K562 (cell line): ENCODE data around the gene CMTM8. TPM values are rescaled to one million over a fixed set of nuclear protein-coding genes. Genes with fewer than 3 reads are reported as not detected.
A peak's percentile ranks its signal among the peaks of the same experiment; 100 is the strongest.

Experiments used
- ATAC-seq: fragments of 200-7000 bp; cut with Tn5 transposase; 3 replicates; pipeline ENCODE4 v1.9.1; 2020; ENCODE audit warnings: moderate library complexity
- BruUV-seq: library from RNA; stranded (reverse); fragments of 400-500 nt; replicated peaks from 2 replicates; lab custom pipeline; 2021; lab: Mats Ljungman, UMichigan
- CTCF ChIA-PET: fragments of 300-600 bp; formaldehyde crosslinking; extraction: SDS; loops from one replicate; lab custom pipeline; 2021; ENCODE audit warnings: low intra/inter-chr PET ratio; lab: Yijun Ruan, JAX
- POLR2A ChIA-PET: fragments of 300-600, 350-650 bp; sonication (Branson Sonifier 250); formaldehyde crosslinking; extraction: SDS; loops from one replicate; lab custom pipeline; 2021; ENCODE audit warnings: antibody characterized with exemption, inconsistent platforms; lab: Yijun Ruan, JAX
- DNase-seq, 4 experiments: peaks; one replicate each; pipeline versions ENCODE4 v3.0.0 to v3.0.0-alpha.2; 2011 to 2018; ENCODE audit warnings: low spot score in 3 of 4, mixed read lengths in 3 of 4; ENCODE audit errors: extremely low read depth in 1 of 4
- FAIRE-seq: peaks from 2 replicates; lab custom pipeline; 2011; peaks lifted over from hg19 to GRCh38; lab: Jason Lieb, UNC
- H2AFZ ChIP-seq: 2 replicates; pipeline ENCODE4 v1.6.0; 2011; ENCODE audit warnings: low read depth, low read length, control low read depth, inconsistent platforms
- H3K27ac ChIP-seq: fragments of 200-600 bp; 3 replicates; pipeline ENCODE4 v1.8.0; 2011; ENCODE audit warnings: low read depth, mild to moderate bottlenecking, control low read depth, inconsistent platforms, low read length, moderate library complexity, mixed read lengths; ENCODE audit errors: extremely low read depth
- H3K27me3 ChIP-seq, 2 experiments: fragments of 300-600 bp in 1 of 2; 2 replicates in 1 of 2; 3 replicates in 1 of 2; pipeline versions ENCODE4 v1.6.0 to v1.8.0; 2011; ENCODE audit warnings: inconsistent platforms in 2 of 2, low read length in 2 of 2, mild to moderate bottlenecking in 1 of 2, mixed read lengths in 1 of 2, moderate library complexity in 1 of 2; ENCODE audit not compliant: control insufficient read depth in 2 of 2, insufficient read depth in 2 of 2
- H3K36me3 ChIP-seq: fragments of 300-600 bp; 3 replicates; pipeline ENCODE4 v1.8.0; 2011; ENCODE audit warnings: mild to moderate bottlenecking, low read length, inconsistent platforms; ENCODE audit not compliant: control insufficient read depth, insufficient read depth
- H3K4me1 ChIP-seq, 2 experiments: fragments of 200-600 bp in 1 of 2; replicated peaks in 1 of 2; 2 replicates in 1 of 2; 3 replicates in 1 of 2; pipeline versions ENCODE4 v1.5.1 to v1.8.0; 2011; ENCODE audit warnings: inconsistent platforms in 2 of 2, low read length in 2 of 2, mild to moderate bottlenecking in 1 of 2, mixed read lengths in 1 of 2, moderate library complexity in 1 of 2; ENCODE audit not compliant: control insufficient read depth in 2 of 2, insufficient read depth in 2 of 2
- H3K4me2 ChIP-seq: 2 replicates; pipeline ENCODE4 v1.6.1; 2011; ENCODE audit warnings: low read length, control low read depth, inconsistent platforms, mixed read lengths; ENCODE audit not compliant: insufficient read depth
- H3K4me3 ChIP-seq: fragments of 200-600 bp; sonication (generic), shearing (Covaris generic); 2 replicates; pipeline ENCODE4 v1.5.1; 2016; ENCODE audit warnings: control low read depth, inconsistent platforms
- H3K79me2 ChIP-seq: fragments of 200-600 bp; 3 replicates; pipeline ENCODE4 v1.8.0; 2011; ENCODE audit warnings: low read length, inconsistent platforms; ENCODE audit not compliant: control insufficient read depth, insufficient read depth
- H3K9ac ChIP-seq, 2 experiments: 2 replicates each; pipeline versions ENCODE4 v1.6.0 to v1.6.1; 2011; ENCODE audit warnings: low read depth in 2 of 2, low read length in 2 of 2, control low read depth in 1 of 2, inconsistent platforms in 1 of 2, mild to moderate bottlenecking in 1 of 2, mixed read lengths in 1 of 2; ENCODE audit not compliant: insufficient read depth in 1 of 2
- H3K9me1 ChIP-seq: one replicate; pipeline ENCODE4 v1.6.0; 2011; ENCODE audit warnings: inconsistent platforms, mild to moderate bottlenecking, low read length, moderate library complexity; ENCODE audit not compliant: control insufficient read depth, insufficient read depth
- H3K9me3 ChIP-seq: replicated peaks from 2 replicates; pipeline ENCODE4 v1.5.1; 2011; ENCODE audit warnings: low read depth, low read length, inconsistent platforms; ENCODE audit not compliant: control insufficient read depth, insufficient read depth
- H4K20me1 ChIP-seq: replicated peaks from 2 replicates; pipeline ENCODE4 v1.6.1; 2011; ENCODE audit warnings: low read length, inconsistent platforms, mixed read lengths; ENCODE audit not compliant: control insufficient read depth, insufficient read depth
- TCF3 ChIP-seq: sonication (generic); formaldehyde crosslinking; IDR thresholded peaks from 2 replicates; pipeline ENCODE4 v1.4.0; 2020; ENCODE audit warnings: mild to moderate bottlenecking, missing genetic modification reagents
- WGBS: fragments of 100-300 bp; shearing (Covaris generic); methylation state at CpG from one replicate; pipeline ENCODE4 v1.1.6; 2016; ENCODE audit warnings: low coverage, mixed read lengths; ENCODE audit not compliant: insufficient coverage; ENCODE audit errors: missing lambda C conversion rate; 5-methylcytosine and 5-hydroxymethylcytosine counted together
- in situ Hi-C: fragments of 300-500 bp; cut with MboI; formaldehyde crosslinking; loops from 4 replicates; pipeline ENCODE4 v1.15.0; 2018; ENCODE audit warnings: inconsistent platforms, mixed read lengths
- intact Hi-C: fragments of 100-400 bp; cut with micrococcal nuclease; formaldehyde crosslinking; loops from 2 replicates; pipeline ENCODE4 v1.14.2; 2022
- polyA plus RNA-seq, 8 experiments: library from polyadenylated mRNA; depleted of rRNA in 4 of 8; stranded (reverse) in 5 of 8; unstranded in 3 of 8; fragments of >200 nt; fragmentation: Nextera tagmentation in 2 of 8; fragmentation: Illumina TruSeq in 1 of 8; extraction: Ambion mirVana in 2 of 8; extraction: Trizol in 1 of 8; gene quantifications; 2 replicates each; pipeline versions ENCODE4 v1.2.1 to v1.2.3, GENCODE V29; 2011 to 2014; ENCODE audit warnings: inconsistent platforms in 1 of 8, missing spikeins in 1 of 8
- total RNA-seq, 7 experiments: library from RNA; depleted of rRNA in 6 of 7; stranded (reverse); fragments of >200 nt in 6 of 7; fragmentation: Illumina TruSeq in 2 of 7; extraction: Trizol in 2 of 7; gene quantifications; 2 replicates each; pipeline versions ENCODE4 v1.2.1 to v1.2.3, GENCODE V29; 2011 to 2021; ENCODE audit warnings: low replicate concordance in 1 of 7
- TF ChIP-seq, protein P1 (sequence below): fragments of 450-650 bp; formaldehyde crosslinking; IDR thresholded peaks from 2 replicates; pipeline ENCODE4 v1.4.0; 2020; ENCODE audit warnings: mild to moderate bottlenecking, mixed read lengths

CMTM8 gene
- total and polyA plus RNA-seq, 9 of the 15 experiments (the other 6 are each of a cell fraction or from before 2014, with no cell fraction given), result not detected

DNA sequence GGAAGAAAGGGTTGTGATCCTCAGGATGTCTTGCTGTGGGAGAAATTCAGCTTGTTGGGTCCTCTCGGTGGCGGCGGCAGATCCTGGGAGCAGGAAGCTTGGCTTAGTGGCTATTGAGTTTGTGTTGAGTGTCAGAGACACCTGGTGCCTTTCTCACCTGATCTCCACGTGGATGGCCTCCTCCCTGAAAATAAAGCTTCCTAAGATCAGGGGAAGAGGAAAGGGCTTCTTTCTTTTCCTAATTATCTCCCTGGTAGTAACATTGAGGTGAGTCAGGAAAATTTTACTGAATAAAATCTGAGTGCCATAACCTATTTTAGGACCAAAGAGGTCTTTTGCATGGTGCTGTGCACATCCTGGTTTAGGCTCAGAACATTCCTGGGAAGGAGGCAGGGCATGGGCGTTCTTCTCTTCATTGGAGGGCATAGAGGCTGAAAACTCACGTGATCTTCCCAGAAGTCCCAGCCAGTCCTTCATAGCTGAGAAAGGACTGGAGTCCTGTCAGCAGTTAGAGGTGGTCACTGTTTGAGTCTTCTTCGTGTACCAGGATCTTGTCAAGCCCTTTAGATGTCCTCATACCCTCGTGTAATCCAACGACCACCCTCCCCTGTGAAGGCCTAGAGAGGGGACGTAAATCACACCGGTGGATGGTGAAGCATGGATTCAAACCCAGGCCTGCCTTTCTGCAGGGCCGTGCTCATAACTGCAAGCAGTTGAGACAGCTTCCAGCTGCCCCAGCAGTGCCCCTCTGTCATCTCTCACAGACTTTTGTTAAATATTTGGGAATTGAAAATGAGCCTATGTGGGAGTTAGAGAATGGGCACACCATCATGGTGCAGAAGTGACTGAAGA is 1.1 kb downstream of the CMTM8 start:
- no TSS peak for BruUV-seq
- Histone ChIP-seq H3K27ac (no peak overlapping the region), H3K9me3 (no peaks in the 10 kb centered on the region), H4K20me1 (no peaks in the 10 kb centered on the region), H3K79me2 (no peaks in the 10 kb centered on the region), H3K9me1 (no peaks in the 10 kb centered on the region), H3K4me2 (no peak overlapping the region), H3K9ac (no peak overlapping the region), H3K36me3 (no peaks in the 10 kb centered on the region), H3K27me3 (peaks cover 28 to 47% of the 10 kb centered on the region in 2 experiments), H3K4me1 (peaks cover 0 to 15% of the 10 kb centered on the region in 2 experiments; a peak in 2 of 5 replicates), H3K4me3 (no peak overlapping the region), H2AFZ (no peak overlapping the region)
- CTCF ChIA-PET, result no interaction called here
- intact Hi-C loops (no loop called here), in situ Hi-C loops (no loop called here)
- under 1% methylated on average over 12 of the region's 12 CpGs for WGBS
- TF ChIP-seq TCF3 (CRISPR knock-in tag), result no peak
- TF ChIP-seq, protein P1, sequence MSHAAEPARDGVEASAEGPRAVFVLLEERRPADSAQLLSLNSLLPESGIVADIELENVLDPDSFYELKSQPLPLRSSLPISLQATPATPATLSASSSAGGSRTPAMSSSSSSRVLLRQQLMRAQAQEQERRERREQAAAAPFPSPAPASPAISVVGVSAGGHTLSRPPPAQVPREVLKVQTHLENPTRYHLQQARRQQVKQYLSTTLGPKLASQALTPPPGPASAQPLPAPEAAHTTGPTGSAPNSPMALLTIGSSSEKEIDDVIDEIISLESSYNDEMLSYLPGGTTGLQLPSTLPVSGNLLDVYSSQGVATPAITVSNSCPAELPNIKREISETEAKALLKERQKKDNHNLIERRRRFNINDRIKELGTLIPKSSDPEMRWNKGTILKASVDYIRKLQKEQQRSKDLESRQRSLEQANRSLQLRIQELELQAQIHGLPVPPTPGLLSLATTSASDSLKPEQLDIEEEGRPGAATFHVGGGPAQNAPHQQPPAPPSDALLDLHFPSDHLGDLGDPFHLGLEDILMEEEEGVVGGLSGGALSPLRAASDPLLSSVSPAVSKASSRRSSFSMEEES (CRISPR knock-in tag), result peak; percentile 51
- no peak for DNase-seq
- FAIRE-seq, result no peak
- peak; percentile 30 for ATAC-seq
- POLR2A ChIA-PET, result interaction anchor here (0.6 kb wide), 1 partner anchor 177 kb away, joined by 3 read pairs; no protein-coding TSS in a partner anchor
